ENCODE data around the gene CACNA1C. TPM values are rescaled to one million over a fixed set of nuclear protein-coding genes. Genes with fewer than 3 reads are reported as not detected.
"Not testable (repeated sequence)": the region's sequence is repeated elsewhere in the genome, so short reads cannot be mapped to it uniquely, and the experiment has no call there.

CACNA1C gene
- total RNA-seq, 1 donor from 2014 or later: 6.8 TPM

DNA sequence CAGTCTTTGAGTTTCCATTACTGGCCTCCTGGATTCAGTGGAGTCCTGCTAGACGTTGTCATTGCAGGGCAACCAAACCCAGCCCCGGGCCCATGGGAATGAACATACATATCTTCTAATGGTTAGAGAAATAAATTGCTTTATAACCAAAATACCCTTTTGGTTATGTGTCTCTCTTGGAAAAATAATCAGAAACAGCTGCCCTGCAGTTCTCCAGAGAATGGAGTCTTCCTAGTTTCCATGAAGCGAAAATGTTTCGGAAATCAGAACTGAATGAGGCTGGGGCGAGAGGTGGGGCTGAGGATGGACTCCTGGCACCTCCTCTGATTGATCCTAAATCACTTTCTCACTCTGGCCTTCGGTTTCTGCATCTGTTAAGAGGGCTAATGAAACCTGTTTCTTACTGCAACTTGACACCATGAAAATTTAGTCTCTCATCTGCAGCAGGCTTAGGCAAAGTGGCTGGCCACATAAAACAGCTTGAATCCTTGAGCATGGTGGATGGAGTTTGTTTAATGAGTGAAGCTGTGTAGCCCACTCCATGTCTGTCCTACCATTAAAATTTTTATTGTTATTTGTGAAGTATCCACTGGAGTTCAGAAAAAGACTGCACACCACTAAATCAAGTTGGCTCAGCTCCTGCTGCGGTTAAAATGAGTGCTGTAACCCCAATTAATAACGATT is 198.9 kb downstream of the CACNA1C start:
- DNase-seq (ENCODE audit: low spot score): no peak

DNA sequence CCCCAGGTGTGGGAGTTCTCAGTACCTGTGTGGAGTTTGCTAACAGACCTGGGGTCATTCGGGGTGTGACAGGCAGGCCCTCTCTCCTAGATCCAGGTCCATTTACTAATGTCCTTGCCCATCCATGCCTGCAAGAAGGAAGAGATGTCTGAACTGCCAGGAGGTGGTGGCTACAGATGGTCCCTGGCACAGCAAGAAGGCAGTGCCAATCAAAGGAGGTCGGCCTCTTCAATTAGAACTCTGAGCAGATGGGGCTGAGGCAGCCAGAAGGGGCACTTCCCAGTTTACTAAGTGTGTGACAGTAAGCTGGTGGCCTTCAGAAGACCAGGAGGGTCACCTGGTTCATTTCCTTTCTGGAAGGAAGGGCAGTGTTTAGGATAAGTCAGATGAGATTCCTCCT is 202.5 kb downstream of the CACNA1C start:
- no peak for DNase-seq (ENCODE audit: low spot score)

DNA sequence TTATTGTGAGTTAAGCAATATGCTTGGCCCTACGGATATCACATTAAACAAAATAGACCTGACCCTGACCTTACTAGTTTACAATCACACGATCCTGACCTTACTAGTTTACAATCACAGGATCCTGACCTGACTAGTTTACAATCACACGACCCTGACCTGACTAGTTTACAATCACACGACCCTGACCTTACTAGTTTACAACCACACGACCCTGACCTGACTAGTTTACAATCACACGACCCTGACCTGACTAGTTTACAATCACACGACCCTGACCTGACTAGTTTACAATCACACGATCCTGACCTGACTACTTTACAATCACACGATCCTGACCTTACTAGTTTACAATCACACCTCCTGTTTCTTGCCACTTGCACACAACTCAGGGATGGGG is 202.9 kb downstream of the CACNA1C start:
- not testable (repeated sequence) for DNase-seq (ENCODE audit: low spot score)

DNA sequence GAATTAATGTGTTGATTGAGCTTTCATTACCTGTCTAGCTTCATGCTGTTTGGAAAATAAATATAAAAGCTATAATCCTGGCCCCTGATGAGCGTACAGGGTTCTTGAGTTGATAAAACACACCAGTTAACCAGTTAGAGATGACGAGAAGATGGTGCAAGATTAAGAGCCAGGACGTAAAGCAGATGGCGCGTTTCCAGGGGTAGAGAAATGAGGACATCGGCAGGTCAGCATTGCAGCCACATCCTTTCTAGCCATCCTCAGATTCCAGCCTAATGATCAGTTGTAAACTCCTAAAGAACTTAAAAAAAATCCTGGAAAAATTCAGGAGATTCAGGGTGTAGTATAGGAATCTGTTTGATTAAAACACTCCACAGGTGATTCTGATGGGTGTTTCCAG is 203.7 kb downstream of the CACNA1C start:
- no peak for DNase-seq (ENCODE audit: low spot score)

DNA sequence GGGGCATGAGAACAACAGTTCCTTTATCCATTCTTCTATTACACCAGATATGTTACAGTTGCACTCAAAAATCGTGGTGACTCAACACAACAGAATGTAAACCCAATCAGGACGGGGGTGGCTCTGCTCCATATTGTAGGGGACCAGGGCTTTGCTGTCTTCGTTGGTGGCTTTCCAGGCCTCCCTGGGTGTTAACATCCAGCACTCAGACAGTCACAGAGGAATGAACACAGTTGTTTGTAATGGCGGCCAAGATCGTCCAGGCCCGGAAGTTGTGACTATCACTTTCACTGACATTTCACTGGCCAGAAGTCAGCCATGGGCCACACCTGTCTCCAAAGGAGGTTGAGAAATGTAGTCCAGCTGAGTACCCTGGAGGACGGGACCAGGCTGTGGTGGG is 204.1 kb downstream of the CACNA1C start:
- DNase-seq (ENCODE audit: low spot score): no peak

DNA sequence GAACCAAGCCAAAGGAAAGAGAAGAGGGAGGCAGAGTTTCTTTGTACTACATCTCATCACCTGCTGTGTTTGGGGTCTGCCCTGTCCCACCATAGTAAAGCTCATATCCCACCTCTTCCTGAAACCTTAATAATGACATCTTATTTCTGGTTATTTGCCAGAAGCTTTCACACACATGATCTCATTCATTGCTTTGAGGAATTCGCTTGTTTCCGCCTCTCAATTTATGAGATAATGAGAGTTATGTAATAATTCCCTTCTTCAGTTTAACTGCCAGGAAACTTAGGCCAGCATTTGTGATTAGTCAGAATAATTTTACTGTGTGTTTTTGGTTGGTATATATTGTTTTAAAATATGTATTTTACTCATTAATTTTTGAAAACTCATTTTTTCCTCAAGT is 205.2 kb downstream of the CACNA1C start:
- no peak for DNase-seq (ENCODE audit: low spot score)

DNA sequence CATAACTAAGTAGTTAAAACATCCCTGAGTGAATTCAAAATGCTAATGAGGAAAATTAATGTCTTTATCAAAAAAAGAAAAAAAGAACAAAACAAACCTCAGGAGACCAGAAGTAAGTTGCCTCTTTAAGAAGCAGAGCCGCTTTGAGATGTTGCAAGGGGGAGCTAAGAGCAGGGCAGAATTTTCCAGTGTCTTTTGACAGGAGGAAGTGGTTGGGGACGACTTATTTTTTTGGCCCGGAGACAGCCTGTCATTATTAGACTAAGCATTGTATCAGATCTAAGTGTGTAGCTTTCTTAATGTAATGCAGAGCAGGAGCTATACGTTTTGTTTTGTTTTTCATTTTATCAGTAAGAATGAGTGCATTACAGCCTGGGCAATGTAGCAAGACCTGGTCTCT is 206.6 kb downstream of the CACNA1C start:
- DNase-seq (ENCODE audit: low spot score): no peak

DNA sequence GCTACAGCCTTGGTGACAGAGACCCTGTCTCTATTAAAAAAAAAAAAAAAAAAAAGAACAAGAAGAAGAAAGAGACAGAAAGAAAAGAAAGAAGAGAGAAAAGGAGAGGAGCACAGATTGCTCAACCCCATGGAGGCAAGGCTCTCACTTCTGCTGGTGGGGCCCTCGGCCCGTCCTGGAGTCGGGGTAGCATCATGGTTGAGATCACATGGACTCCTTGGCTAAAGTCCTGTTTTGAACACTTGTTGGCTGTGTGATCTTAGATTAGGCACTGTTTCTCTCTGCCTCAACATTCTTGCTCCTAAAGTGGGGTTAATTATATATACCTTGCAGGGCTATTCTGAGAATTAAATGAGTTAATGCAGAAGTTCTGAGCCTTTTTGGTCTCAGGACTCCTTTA is 207.7 kb downstream of the CACNA1C start:
- DNase-seq (ENCODE audit: low spot score): no peak

DNA sequence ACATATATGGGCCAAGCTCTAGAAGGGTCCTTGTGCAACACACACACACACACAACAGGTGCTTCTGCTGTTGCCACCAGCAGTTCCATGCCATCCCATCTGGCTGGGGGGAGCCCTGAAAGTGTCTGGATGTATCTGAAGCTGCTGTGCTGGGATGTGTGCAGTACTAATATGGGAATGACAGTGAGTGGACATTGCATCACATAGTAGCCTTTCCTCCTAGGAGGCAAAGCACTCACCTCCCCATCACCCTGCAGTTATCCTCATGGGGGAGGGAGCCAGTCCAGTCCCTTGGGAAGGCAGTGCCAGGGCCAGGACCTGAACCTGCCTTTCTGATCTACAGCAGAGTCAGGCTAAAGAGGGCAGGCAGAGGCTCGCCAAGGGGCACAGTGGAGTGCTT is 208.9 kb downstream of the CACNA1C start:
- no peak for DNase-seq (ENCODE audit: low spot score)

DNA sequence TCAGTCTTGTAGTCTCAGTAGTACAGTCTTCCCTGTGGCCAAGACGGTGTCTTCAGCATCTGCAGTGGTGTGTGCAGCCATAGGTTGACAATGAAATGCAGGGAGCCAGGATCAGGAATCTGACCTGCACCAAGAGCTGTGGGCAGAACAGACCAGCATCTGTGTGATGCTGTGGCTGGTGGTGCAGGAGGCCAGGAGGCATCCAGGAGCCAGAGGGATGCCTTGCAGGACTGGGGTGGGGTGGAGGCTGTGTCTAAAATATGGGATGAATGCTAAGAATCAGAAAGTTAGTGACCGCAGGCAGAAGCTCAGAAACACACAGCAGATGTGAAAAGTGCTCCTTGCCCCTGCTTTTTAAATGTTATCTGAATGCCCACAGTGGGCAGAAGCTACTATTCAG is 209.7 kb downstream of the CACNA1C start:
- no peak for DNase-seq (ENCODE audit: low spot score)

DNA sequence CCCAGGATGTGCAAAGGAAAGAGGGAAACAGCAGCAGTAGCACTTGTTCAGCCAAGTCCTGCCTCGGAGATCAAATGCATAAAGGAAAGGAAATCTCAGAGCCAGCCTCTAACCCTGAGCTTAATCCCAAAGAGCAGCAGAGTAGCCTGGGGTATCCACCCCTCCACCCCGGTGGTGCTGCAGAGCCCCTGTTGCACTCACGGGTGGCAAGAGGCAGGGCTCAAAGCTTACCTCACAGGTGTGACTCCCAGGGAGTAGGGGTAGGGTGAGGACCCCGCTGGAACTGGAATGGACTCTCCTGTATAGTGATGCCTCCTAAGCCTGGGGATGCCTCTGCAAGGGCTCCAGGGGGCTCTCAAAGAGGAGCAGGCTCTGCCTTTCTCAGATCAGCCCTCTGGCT is 211.1 kb downstream of the CACNA1C start:
- no peak for DNase-seq (ENCODE audit: low spot score)

DNA sequence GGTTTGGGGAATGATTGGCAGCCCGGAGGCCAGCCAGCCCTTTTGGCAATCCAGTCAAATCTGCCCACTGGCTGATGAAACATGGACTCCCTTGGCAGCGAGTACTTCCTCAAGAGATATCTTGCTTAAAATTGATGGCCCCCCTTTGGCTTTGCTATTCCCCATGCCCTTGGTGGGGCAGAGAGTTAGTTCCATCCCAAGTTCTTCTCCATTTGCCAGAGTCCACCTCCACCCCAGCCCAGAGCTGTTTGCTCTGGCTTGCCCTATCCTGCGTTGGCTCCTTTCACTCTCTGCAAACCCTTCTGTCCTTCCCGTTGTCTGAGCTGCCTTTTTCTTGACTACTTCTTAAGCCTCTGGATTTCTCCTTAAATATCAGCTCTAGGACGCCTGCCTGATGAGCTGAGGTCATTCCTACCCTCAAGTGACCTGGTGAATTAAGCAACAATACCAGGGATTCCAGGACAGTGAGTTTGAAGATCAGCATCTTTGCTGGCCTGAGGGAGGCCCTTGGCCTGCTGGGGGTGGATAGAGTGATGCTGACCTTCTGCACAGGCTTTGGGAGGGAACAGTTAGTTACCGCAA is 212.0 kb downstream of the CACNA1C start:
- DNase-seq (ENCODE audit: low spot score): no peak

DNA sequence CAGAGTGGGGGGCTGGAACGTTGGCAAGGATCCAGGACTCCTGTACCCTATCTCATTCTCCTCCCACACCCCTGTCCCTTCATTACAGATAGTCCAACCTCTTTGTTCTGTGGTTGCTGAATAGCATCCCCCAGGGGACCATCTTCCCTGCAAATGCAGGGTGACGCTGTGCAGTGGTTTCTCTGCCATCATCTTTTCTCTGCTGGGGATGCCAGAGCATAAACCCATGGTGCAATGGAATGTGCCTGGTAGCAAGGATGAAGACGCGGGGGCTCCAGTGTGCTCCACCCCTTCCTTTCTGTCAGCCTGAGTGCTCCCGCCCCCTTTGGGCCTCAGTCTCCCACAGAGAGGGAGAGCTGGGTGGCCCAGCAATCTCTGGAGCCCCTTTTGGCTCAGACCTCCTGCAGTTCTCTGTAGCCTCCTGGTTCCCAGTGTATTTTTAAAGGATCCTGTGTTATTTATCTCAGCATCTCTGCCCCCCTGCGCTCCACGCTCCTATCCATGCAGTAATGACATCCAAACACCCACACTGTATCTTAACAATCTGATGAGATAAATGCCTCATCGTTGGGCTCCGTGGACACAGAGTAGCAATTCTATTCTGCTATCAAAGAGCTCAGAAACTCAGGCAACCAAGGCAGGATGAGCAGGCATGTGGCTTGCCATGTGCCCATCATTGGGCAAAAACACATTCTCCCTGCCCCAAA is 212.8 kb downstream of the CACNA1C start:
- no peak for DNase-seq (ENCODE audit: low spot score)

DNA sequence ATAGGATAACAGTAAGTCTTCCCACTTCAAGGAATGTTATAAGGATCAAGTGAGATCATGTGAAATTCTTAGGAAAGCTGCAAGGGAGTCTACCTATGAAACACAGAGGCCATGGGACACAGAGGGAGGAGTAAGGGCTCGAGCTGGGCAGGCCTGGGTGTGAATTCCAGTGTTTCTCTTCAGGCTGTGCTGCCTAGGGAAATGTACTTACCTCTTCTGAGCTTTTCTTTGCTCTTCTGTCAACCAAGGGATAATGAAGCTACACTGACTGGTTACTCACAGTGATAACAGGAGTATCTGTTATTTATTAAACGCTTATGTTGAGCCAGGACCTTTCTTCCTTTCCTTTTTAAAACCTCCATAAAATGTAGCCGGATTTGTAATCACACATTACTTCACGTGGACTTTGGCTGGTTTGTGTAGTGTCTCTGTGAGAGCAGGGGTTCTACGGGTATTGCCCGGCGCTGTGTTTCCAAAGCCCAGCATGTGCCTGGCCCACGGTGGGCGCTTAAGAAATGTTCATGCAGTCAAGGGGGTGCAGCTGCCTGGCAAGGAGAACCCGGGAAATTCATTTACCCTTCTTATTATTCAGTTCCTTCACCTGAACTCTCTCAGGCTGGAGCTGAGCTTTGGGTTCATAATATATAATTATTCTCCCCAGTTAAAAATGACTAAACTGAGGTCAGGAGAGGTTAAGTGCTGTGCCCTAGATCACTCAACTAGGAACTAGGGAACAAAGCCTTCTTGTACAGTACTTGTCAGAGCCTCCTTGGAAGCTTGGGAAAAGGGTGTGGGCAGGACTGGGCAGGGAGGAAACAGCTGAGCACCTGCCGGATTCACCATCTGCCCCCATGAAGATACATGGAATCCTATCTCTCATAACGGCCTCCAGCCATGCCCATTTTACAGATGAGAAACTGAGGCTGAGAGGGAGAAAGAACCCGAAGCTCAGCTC is 214.2 kb downstream of the CACNA1C start:
- DNase-seq (ENCODE audit: low spot score): no peak

DNA sequence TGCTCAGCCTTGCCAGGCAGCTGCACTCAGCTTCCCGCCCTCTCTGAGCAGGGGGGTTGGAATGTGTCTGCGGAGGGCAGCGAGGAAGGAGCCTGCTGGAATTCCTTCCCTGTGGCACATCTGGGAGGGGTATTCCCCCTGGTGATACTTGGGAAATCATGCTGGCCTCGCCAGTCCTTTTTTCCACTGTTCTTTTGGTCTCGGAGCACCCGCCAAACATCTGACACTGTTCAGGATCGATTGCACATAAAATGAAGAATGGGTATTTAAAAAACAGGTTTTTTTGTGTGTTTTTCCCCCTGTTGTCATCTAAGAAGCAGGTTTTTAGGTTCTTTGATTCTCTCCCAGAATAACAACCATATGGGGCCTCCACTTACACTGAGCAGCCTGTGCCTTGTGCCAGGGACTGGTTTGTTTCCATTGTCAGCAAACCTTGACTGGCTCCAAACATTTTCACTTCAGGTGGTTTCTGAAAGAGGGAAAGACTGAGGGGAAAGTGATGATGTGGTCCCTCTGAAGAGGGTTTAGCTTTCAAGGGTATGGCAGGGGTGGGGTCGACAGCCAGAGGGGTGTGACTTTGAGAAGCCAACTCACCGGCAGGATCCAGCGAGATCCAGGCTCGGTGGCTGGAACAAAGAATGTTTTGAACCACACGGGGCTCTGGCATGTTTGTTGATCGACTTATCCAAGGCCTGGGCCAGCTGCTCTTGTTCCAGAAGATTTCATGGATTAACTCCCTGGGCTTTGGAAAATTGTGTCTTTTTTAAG is 215.1 kb downstream of the CACNA1C start:
- DNase-seq (ENCODE audit: low spot score): no peak

DNA sequence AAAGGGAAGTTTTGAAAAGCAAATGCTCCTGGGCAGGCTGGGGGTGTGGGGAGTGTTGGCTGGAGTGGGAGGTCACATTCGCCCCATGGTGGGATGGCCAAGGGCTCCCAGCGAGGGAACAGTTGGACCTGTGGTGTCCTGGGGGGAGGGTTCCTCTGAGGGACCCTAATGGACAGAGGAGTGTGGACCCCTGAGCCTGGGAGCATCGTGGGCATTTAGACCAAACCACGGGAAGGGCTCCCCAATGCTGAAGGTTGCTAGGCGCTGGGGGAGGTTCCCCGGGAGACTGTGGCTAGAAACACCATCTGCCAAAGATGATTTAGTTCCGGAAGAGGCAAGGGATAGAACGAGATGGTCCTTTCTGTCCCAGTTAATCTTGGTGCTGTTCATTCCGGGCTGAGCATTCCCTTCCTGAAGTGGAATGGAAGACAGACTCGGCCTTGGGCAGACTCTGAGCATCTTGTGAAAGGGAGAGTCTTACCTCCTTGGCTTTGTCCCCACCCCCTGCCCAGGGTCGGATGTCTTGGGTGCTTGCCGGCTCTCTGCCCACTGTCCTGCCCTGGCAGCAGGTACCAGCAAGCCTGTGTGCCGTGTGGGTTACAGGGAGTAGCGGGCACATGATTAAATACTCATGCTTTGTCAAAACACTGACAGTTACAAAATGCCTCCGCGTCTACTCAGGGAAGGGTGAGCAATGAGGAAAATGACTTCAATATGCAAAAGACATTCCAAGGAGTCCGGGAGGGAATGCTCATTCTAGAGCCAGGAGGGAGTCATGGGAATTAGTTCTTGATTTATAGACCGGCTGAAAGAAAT is 215.9 kb downstream of the CACNA1C start:
- DNase-seq (ENCODE audit: low spot score): no peak

DNA sequence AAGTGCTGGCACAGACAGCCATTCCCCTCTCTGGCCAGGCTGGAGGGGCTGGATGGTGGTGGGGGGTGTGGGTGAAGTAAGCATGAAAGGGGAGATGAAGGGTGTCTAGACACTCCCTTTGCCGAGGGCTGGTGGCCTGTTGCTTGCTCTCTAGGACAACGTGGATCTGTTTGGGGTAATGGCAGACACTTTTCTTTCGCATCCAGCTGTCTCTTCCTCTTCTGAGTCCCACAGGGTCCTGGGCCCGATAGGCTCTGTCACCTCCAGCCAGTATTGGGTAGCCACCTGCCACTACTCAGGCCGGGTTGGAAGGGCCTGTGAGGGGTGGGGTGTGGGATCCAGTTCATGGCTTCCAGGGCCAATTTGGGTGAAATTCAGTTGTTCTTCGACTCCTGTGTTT is 218.1 kb downstream of the CACNA1C start:
- peak; percentile 64 for DNase-seq (ENCODE audit: low spot score)

DNA sequence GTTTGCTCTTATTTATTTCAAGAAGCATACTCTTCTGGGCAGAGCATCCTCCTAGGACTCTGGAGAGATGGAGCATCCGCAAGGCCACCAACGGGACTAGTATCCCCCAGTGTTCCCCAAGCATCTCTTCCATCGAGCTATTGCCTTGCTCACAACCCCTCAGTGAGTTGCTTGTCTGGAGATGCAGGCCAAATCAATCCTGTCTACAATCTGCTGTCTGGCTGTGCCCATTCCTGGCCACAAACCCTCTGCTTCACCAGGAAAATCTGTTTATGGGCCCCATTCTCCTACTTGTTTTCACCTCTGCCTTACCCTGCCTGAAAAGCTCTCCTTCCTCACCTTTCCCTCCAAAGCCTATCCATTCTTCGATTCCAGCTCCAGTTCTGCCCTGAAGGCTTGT is 219.2 kb downstream of the CACNA1C start:
- no peak for DNase-seq (ENCODE audit: low spot score)

DNA sequence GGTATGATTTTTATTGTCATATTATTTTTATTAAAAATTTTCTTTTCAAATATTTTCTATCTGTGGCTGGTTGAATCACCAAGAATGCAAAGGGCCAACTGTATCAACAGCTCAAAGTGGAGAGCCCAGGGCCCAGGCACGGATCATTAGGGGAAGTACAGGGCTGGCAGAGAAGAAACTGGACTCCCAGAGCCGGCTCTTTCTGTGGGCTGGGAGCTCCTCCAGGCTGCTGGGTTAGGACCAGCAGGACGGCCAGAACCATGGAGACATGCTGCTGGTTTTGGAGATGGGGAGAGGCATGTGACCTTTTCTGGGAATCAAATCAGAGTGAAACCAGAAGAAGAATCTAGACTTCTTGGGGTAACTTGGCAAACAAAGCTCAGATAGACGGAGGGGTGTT is 220.5 kb downstream of the CACNA1C start:
- peak; percentile 82 for DNase-seq (ENCODE audit: low spot score)

DNA sequence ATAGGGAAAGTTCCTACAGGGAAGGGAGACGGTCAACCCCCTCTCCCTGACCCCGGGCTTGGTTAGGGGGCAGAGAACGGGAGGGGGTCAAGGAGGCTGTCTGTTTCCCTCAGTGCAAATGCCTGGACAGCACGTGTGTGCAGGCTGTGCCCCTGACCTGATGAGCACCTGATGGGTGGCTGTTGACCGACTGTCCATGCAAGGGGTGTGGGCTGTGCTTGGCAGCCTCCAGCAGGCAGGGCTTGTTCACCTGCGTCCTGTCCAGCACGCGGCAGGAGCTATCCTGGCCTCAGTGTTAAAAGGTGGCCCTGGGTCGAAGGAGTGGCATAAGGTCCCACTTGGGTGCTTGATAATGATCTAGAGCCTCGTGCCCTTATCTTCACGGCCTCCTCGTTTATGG is 221.0 kb downstream of the CACNA1C start:
- peak; percentile 68 for DNase-seq (ENCODE audit: low spot score)

Data from mesenteric fat pad (tissue), 1 donor.